ENCODE data around the gene ZBTB22.
"Not testable (repeated sequence)": the region's sequence is repeated elsewhere in the genome, so short reads cannot be mapped to it uniquely, and the experiment has no call there.

ZBTB22 gene

GRCh38 chr6:33278810-33279209 lies 38.7 kb downstream of the ZBTB22 start:
- DNase-seq, result no peak

GRCh38 chr6:33278392-33278741 lies 39.2 kb downstream of the ZBTB22 start:
- DNase-seq, result no peak

GRCh38 chr6:33277663-33278391 lies 39.7 kb downstream of the ZBTB22 start:
- peak; percentile 29 for DNase-seq

- peak; percentile 85 for DNase-seq
Observed at GRCh38 chr6:33276864-33277662, 40.5 kb downstream of the ZBTB22 start, which contains the start of gene B3GALT4. Gene B3GALT4 (plus strand): TSS chr6:33277123. CDS start chr6:33277420, 297 bp downstream.

- no peak for DNase-seq
Observed at GRCh38 chr6:33276581-33276863, 41.0 kb downstream of the ZBTB22 start.

GRCh38 chr6:33275795-33276580 lies 41.6 kb downstream of the ZBTB22 start:
- DNase-seq, result not testable (repeated sequence)

GRCh38 chr6:33273924-33274902 lies 43.3 kb downstream of the ZBTB22 start:
- DNase-seq, result no peak

GRCh38 chr6:33273129-33273923 lies 44.2 kb downstream of the ZBTB22 start:
- DNase-seq, result no peak

- DNase-seq, result no peak
Observed at GRCh38 chr6:33272275-33273128, 45.0 kb downstream of the ZBTB22 start.

GRCh38 chr6:33271468-33272274 lies 45.9 kb downstream of the ZBTB22 start, which contains the start of the genes RPS18 and VPS52:
Gene RPS18 (plus strand): TSS chr6:33272075. CDS start chr6:33272120, 45 bp downstream.
Gene VPS52 (minus strand): TSS chr6:33271876. CDS start chr6:33271675, 201 bp downstream.
- peak; percentile 91 for DNase-seq

- no peak for DNase-seq
Observed at GRCh38 chr6:33271117-33271467, 46.5 kb downstream of the ZBTB22 start.

All from CD4-positive, alpha-beta T cell treated with Interleukin-17A for 4 hours (primary cell).